AG04450 (cell line): ENCODE measurements around the gene SCUBE2. TPM values are rescaled to one million over a fixed set of nuclear protein-coding genes. Genes with fewer than 3 reads are reported as not detected.
A peak's percentile ranks its signal among the peaks of the same experiment; 100 is the strongest.

Source experiments
- CTCF ChIA-PET: fragments of 300-600, 350-600 bp; formaldehyde crosslinking; extraction: SDS; loops from one replicate; lab custom pipeline; 2022; ENCODE audit warnings: antibody characterized with exemption, inconsistent platforms; lab: Charles Lee
- POLR2A ChIA-PET: fragments of 350-600 bp; formaldehyde crosslinking; extraction: SDS; loops from one replicate; lab custom pipeline; 2021; ENCODE audit warnings: antibody characterized with exemption, inconsistent platforms; lab: Yijun Ruan, JAX
- DNase-seq: peaks from one replicate; pipeline ENCODE4 v3.0.0-alpha.2; 2011; ENCODE audit warnings: low read depth, low spot score
- H3K27ac ChIP-seq: one replicate; pipeline ENCODE4 v1.5.1; 2012; ENCODE audit warnings: low read depth, low read length, control low read depth
- H3K27me3 ChIP-seq: one replicate; pipeline ENCODE4 v1.6.0; 2012; ENCODE audit warnings: low read length; ENCODE audit not compliant: control insufficient read depth, insufficient read depth
- H3K4me3 ChIP-seq: 2 replicates; pipeline ENCODE4 v1.5.1; 2011; ENCODE audit warnings: mild to moderate bottlenecking, low read depth, low read length, control low read depth
- H3K9me3 ChIP-seq: 2 replicates; pipeline ENCODE4 v1.5.1; 2012; ENCODE audit warnings: low read length; ENCODE audit not compliant: control insufficient read depth, insufficient read depth
- CTCF ChIP-seq: IDR thresholded peaks from 2 replicates; pipeline ENCODE4 v1.5.1; 2011; ENCODE audit warnings: low read depth, low read length, control low read depth, inconsistent platforms
- polyA plus RNA-seq: library from polyadenylated mRNA; depleted of rRNA; stranded (reverse); fragments of >200 nt; gene quantifications from 2 replicates; pipeline ENCODE4 v1.2.3, GENCODE V29; 2011

The SCUBE2 gene
- polyA plus RNA-seq, 1 experiment: 1.3 TPM

DNA sequence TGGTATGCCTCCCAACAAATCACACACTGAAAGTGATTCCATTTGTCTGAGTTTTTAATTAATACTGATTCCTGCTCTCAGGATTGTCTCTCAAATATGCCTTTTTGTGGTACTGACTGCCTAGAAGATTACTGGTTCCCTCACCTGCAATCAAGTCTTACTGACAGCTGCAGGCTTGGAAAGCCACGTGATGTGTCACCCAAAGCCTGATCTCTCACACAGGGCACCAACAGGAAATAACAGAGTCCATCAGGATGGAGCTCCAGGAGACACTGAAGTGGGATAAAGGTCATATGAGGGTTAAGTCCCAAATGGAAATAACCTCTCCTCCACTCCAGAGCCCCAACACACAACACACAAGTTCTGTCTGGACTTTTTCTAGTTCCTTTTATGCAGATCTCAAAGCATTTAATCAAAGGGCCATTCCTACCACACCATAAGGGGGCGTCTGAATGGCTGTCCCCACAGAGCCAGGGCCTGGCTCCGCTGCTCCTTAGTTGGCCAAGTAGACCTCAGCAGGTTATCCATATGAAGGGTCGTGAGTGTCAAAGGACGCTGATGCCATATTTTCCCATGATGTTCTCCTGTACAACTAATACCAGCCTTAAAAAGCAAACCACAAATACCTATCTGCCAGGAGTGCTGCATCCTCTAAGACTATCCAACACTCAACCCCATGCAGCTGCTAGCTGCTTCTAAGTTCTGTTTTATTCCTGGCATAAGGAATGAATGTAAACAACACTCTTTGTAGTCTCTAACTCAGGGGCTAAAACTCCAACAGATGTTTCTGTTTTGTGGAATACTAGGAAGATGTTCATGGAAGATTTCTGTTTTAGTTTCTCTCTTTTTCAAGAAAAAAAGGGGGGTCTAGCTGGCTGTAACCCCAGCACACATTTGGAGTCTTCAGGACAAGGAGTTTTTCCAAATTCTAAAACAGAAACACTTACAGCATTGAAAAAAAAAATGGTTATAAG is 13.0 kb downstream of the SCUBE2 start:
- ChIA-PET POLR2A (no interaction called here), CTCF (interaction anchor here (1.6 kb wide), 1 partner anchor 63 kb away, joined by 7 read pairs; no protein-coding TSS in a partner anchor)
- no peak overlapping the region for H3K4me3 ChIP-seq
- H3K9me3 ChIP-seq: no peaks in the 10 kb centered on the region
- H3K27me3 ChIP-seq: peaks cover 6% of the 10 kb centered on the region
- peak; percentile 10 for DNase-seq
- peak; percentile 30 for TF ChIP-seq CTCF
- H3K27ac ChIP-seq: no peak overlapping the region

DNA sequence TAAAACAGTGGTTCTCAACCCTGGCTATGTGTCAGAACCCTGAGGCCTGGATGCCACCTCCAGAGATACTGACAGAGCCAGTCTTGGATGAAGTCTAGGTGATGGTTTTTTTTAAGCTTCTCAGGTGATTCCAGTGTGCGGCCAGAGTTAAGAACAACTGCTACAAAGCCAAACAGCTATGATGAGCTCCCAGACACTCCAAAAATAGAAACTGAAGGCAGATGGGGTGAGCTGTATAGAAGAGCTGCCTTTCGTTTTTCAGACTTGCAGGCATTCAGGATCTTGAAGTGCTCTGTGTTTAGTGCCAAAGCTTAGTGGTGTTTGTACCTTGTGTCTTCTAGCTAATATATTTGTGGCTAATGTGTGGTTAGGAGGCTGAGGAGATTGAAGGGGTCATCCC is 14.2 kb downstream of the SCUBE2 start:
- H3K27me3 ChIP-seq: peaks cover 6% of the 10 kb centered on the region
- no peak for TF ChIP-seq CTCF
- no peaks in the 10 kb centered on the region for H3K9me3 ChIP-seq
- H3K27ac ChIP-seq: no peak overlapping the region
- H3K4me3 ChIP-seq: no peak overlapping the region
- POLR2A ChIA-PET: no interaction called here
- DNase-seq: no peak
- CTCF ChIA-PET: interaction anchor here (1.4 kb wide), 1 partner anchor 61 kb away, joined by 3 read pairs; no protein-coding TSS in a partner anchor

DNA sequence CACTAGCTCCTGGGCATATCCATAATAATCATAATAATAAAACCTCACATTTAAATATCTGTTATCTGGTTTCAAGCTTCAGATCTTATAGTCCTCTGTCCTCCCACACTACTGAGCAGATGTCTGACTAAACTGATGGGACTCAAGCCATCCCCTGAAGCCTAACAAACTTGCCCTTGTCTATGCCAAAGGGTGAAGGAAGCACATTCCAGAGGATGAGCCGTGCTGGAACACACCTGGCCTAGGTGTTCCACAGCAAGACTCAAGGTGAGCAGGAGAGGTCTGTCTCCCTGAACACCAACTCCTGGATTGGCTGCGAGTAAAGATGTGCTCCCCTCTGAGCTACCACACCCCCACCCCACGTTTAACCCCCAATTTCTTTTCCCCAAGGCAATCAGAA is 14.7 kb downstream of the SCUBE2 start:
- Histone ChIP-seq H3K9me3 (no peaks in the 10 kb centered on the region), H3K27me3 (peaks cover 6% of the 10 kb centered on the region), H3K27ac (no peak overlapping the region), H3K4me3 (no peak overlapping the region)
- DNase-seq: no peak
- POLR2A ChIA-PET: no interaction called here
- no peak for TF ChIP-seq CTCF
- CTCF ChIA-PET: interaction anchor here (1.2 to 1.4 kb wide), 2 partner anchors 15 to 61 kb away, joined by 3 to 4 read pairs; no protein-coding TSS in a partner anchor

GRCh38 chr11:9076046-9076445 is 15.4 kb downstream of the SCUBE2 start:
- DNase-seq: no peak
- no peak overlapping the region for H3K4me3 ChIP-seq
- ChIA-PET CTCF (interaction anchor here (1.2 to 2.4 kb wide), 3 partner anchors 15 to 430 kb away, joined by 3 to 12 read pairs (median 4); no protein-coding TSS in a partner anchor), POLR2A (no interaction called here)
- no peaks in the 10 kb centered on the region for H3K9me3 ChIP-seq
- H3K27ac ChIP-seq: no peak overlapping the region
- peaks cover 6% of the 10 kb centered on the region for H3K27me3 ChIP-seq
- TF ChIP-seq CTCF: no peak

DNA sequence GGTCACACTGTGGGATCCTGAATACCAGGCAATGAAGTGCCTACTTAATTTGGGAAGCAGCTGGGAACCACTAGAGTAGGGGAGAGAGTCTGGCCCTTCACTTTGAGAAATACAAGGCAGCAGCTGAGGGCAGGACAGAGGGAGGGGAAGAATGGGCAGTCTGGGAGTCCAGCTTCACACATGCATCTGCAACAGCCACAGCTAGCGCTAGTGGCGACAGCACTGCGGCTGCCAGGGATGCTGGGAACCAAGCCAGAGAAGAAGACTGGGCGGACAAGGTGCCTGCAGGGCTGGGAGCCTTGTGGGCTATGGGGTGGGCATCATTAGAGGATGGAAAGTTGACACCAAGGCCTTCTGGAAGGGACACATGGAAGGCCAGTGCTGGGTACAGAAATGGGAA is 15.8 kb downstream of the SCUBE2 start:
- DNase-seq: no peak
- CTCF ChIA-PET: interaction anchor here (1.2 to 2.4 kb wide), 3 partner anchors 14 to 431 kb away, joined by 3 to 12 read pairs (median 4); no protein-coding TSS in a partner anchor
- no peak overlapping the region for H3K27ac ChIP-seq
- no peak overlapping the region for H3K4me3 ChIP-seq
- no peaks in the 10 kb centered on the region for H3K9me3 ChIP-seq
- POLR2A ChIA-PET: no interaction called here
- H3K27me3 ChIP-seq: peaks cover 6% of the 10 kb centered on the region
- no peak for TF ChIP-seq CTCF
